Karpas-422 (cell line): Measurements from ENCODE around the gene SLC25A22. TPM values are rescaled to one million over a fixed set of nuclear protein-coding genes. Genes with fewer than 3 reads are reported as not detected.

Source experiments
- DNase-seq: peaks from one replicate; pipeline ENCODE4 v3.0.0-alpha.2; 2015
- H2AFZ ChIP-seq: fragments of 200-600 bp; sonication (generic); 2 replicates; pipeline ENCODE4 v1.6.1; 2014; ENCODE audit warnings: antibody characterized with exemption, low read length, mixed read lengths
- H3K27ac ChIP-seq: fragments of 200-600 bp; sonication (generic); 2 replicates; pipeline ENCODE4 v1.5.1; 2014; ENCODE audit warnings: mild to moderate bottlenecking, low read length, moderate library complexity
- H3K27me3 ChIP-seq: fragments of 200-600 bp; sonication (generic); 2 replicates; pipeline ENCODE4 v1.6.1; 2014; ENCODE audit warnings: low read length, mixed read lengths
- H3K36me3 ChIP-seq: fragments of 200-600 bp; sonication (generic); 2 replicates; pipeline ENCODE4 v1.6.1; 2014; ENCODE audit warnings: low read length, mixed read lengths; ENCODE audit not compliant: insufficient read depth
- H3K4me1 ChIP-seq: fragments of 200-600 bp; sonication (generic); 2 replicates; pipeline ENCODE4 v1.6.1; 2014; ENCODE audit warnings: mild to moderate bottlenecking, low read length, mixed read lengths
- H3K4me2 ChIP-seq: fragments of 200-600 bp; sonication (generic); 2 replicates; pipeline ENCODE4 v1.6.1; 2014; ENCODE audit warnings: low read length, low read depth, mild to moderate bottlenecking; ENCODE audit not compliant: poor library complexity, severe bottlenecking
- H3K4me3 ChIP-seq: fragments of 200-600 bp; sonication (generic); 2 replicates; pipeline ENCODE4 v1.5.1; 2014; ENCODE audit warnings: mild to moderate bottlenecking, antibody characterized with exemption, low read length, mixed read lengths
- H3K79me2 ChIP-seq: fragments of 200-600 bp; sonication (generic); 2 replicates; pipeline ENCODE4 v1.6.1; 2014; ENCODE audit warnings: mild to moderate bottlenecking, low read length, mixed read lengths
- H3K9ac ChIP-seq: fragments of 200-600 bp; sonication (generic); 2 replicates; pipeline ENCODE4 v1.6.0; 2014; ENCODE audit warnings: low read length
- H3K9me2 ChIP-seq: fragments of 200-600 bp; sonication (generic), shearing (Covaris generic); replicated peaks from 2 replicates; pipeline ENCODE4 v1.6.0; 2014; ENCODE audit warnings: mild to moderate bottlenecking, low read length, moderate library complexity; ENCODE audit not compliant: insufficient read depth
- H3K9me3 ChIP-seq: fragments of 300-700, 200-600 bp; sonication (generic); 2 replicates; pipeline ENCODE4 v1.6.1; 2014; ENCODE audit warnings: low read length, mixed read lengths
- H4K20me1 ChIP-seq: fragments of 200-600 bp; sonication (generic); 2 replicates; pipeline ENCODE4 v1.6.1; 2014; ENCODE audit warnings: mild to moderate bottlenecking, antibody characterized with exemption, low read length, low read depth; ENCODE audit not compliant: insufficient read depth
- total RNA-seq: library from RNA; depleted of rRNA; stranded (reverse); fragments of >200 nt; shearing (Covaris generic); gene quantifications from 2 replicates; pipeline ENCODE4 v1.2.3, GENCODE V29; 2014; ENCODE audit warnings: low replicate concordance

SLC25A22 gene
- total RNA-seq, 1 experiment from 2014 or later: 9.3 TPM

DNA sequence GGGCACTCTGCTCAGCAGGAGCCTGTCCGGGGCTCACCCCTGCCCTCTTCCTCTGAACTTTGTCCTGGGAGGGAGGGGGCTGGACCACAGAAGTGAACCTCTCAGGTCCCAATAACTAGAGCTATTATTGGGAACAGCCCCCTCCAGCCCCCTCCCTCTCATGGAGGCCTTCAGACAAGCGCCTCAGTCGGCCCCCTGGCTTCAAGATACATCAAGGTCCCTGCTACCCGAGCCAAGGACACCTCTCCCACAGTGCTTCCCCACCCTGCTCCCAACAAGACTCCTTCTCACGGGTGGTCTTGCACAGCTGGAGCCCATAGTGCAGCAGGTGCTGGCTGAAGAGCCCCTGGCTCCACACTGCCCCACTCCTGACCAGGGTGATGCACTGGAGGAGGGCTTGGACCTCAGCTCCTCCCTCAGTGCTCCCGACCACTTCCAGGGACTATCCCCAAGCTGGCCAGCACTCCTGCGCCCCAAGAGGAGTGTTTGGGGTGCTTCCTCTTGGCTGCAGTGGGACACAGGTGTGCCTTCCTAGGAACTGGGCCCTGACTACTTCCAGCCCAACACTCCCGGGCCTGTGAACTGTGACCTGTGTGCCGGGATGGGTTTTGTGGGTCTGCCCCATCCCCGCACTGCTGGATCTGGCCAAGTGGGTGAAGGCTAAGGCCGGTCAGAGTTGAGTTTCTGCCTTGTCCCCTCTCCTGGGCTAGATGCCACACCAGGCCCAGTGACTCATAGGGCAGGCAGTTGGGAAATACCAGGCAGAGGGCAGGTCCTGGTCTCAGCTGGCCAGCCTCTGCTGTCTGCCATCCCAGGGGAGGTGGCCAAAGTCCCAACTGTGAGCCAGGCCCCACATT is 22.8 kb upstream of the SLC25A22 start:
- Histone ChIP-seq H4K20me1 (peaks cover 29% of the 10 kb centered on the region), H3K9me3 (no peaks in the 10 kb centered on the region), H2AFZ (no peak overlapping the region), H3K4me2 (peak overlapping the region; percentile 96), H3K79me2 (peaks cover 15% of the 10 kb centered on the region), H3K9me2 (no peaks in the 10 kb centered on the region), H3K4me1 (peaks cover 15% of the 10 kb centered on the region), H3K36me3 (no peaks in the 10 kb centered on the region), H3K4me3 (peak overlapping the region; percentile 88), H3K9ac (peak overlapping the region; percentile 93), H3K27me3 (no peaks in the 10 kb centered on the region), H3K27ac (no peak overlapping the region)
- no peak for DNase-seq

DNA sequence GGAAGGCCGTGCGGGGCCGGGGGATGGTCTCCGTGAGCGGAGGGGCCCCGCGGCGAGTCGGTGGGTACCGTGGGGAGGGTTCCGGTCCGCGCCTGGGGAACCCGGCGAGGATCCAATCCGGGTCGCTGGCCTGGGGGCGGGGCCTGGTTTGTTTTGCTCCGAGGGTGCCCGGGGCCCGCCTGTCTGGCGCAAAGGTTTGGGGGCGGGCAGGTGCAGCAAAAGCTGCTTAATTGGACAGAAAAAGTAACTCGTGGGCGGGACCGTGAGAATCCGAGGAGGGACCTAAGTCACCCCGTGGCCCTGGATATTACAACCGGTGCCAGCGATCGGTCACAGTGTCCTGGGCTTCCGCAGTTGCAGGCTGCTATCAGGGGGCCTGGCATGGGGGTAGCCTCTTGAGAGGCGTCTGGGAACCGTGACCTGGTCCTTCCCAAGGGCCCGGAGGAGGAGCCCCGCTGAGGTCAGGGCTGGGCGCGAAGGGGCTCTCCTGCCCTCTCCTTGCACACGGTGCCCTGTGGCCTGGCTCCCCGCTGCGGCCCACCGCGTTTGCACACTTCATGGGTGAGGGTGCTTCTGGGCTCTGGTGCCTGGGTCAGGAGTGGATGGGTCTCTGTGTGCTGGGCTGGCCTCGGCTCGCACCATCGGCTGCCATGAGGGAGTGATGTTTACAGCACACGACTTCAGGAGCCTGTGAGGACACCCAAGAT is 22.0 kb upstream of the SLC25A22 start:
- Histone ChIP-seq H3K4me3 (peak overlapping the region; percentile 88), H3K79me2 (peaks cover 15% of the 10 kb centered on the region), H3K9me3 (no peaks in the 10 kb centered on the region), H3K27me3 (no peaks in the 10 kb centered on the region), H3K4me2 (peak overlapping the region; percentile 96), H3K36me3 (no peaks in the 10 kb centered on the region), H3K4me1 (peaks cover 15% of the 10 kb centered on the region), H3K9me2 (no peaks in the 10 kb centered on the region), H2AFZ (no peak overlapping the region; the same call in 1 of the 2 replicates), H3K9ac (peak overlapping the region; percentile 93), H3K27ac (0 out of 2 replicates have a peak overlapping the region, but pooled peaks have one; percentile 54), H4K20me1 (peaks cover 22% of the 10 kb centered on the region)
- peak; percentile 97 for DNase-seq

DNA sequence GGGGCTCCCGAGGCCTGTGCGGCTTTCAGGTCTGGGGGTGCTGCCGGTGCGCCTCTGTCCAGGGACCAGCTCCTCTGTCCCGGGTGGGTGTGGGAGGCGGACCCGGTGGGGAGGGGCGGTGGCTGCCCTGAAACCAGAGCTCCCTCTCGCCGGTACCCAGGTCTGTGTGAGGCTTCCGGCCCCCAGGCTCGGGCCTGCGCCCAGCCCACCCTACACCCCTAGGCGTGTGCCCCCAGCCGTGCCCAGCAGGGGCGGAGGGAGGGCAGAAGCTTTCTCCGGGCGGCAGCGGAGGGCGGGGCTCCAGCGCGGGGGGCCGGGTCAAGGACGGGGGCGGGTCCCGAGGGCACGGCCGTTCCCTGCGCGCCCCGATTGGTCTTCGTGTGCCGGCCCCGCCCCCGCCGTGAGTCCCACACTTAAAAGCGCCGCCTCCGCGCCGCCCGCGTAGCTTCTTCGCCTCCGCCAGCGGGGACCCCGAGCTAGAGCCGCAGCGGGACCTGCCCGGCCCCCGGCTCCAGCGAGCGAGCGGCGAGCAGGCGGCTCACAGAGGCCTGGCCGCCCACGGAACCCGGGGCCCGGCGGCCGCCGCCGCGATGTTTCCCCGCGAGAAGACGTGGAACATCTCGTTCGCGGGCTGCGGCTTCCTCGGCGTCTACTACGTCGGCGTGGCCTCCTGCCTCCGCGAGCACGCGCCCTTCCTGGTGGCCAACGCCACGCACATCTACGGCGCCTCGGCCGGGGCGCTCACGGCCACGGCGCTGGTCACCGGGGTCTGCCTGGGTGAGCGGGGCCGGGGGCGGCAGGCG is 21.2 kb upstream of the SLC25A22 start:
- H3K4me3 ChIP-seq: peak overlapping the region; percentile 88
- H3K4me2 ChIP-seq: peak overlapping the region; percentile 96
- H3K27me3 ChIP-seq: no peaks in the 10 kb centered on the region
- H4K20me1 ChIP-seq: peaks cover 15% of the 10 kb centered on the region
- H3K4me1 ChIP-seq: peaks cover 15% of the 10 kb centered on the region
- H3K27ac ChIP-seq: 0 out of 2 replicates have a peak overlapping the region, but pooled peaks have one; percentile 54
- peaks cover 15% of the 10 kb centered on the region for H3K79me2 ChIP-seq
- no peaks in the 10 kb centered on the region for H3K9me2 ChIP-seq
- peak; percentile 97 for DNase-seq
- H3K9ac ChIP-seq: peak overlapping the region; percentile 93
- no peaks in the 10 kb centered on the region for H3K36me3 ChIP-seq
- H2AFZ ChIP-seq: no peak overlapping the region; the same call in 1 of the 2 replicates
- H3K9me3 ChIP-seq: no peaks in the 10 kb centered on the region

DNA sequence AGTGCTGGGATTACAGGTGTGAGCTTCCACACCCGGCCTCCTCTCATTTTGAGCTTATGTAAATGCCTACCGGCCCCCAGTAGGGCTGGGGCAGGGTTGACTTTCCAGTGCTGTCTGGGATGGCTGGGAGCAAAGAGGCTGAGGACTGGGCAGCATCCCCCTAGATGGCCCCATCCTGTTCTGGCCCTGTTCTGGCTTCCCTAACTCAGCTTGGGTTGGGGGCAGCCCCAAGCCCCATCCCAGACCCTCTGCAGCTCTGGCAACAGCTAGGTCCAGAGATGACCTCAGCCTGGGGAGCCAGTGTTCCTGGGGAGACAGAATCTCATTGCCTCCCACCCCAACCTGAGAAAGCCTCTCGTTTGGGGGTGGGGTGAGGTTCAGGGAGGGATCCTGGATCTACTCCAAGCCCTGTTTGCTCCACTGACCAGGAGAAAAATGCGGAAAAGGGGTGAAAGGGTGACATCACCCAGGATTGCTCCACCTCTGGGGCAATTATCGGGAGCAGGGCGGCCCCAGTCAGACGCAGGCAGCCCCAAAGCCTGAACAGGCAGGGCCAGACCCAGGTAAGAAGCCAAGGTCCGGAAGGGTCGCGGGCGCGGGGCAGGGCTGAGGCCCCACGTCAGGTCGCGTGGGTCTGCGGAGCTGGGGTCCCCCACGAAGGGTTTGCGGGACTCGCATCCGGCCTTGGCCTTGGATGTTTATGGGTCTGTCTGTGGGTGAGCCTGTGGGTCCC is 20.5 kb upstream of the SLC25A22 start, which contains the start of gene PNPLA2:
PNPLA2 (plus strand) TSS at position 519 of the 733 bp plus-strand sequence. CDS start 805 bp downstream, outside the sequence.
- peaks cover 2% of the 10 kb centered on the region; the same call in 1 of the 2 replicates for H3K36me3 ChIP-seq
- no peak for DNase-seq
- H3K9me3 ChIP-seq: no peaks in the 10 kb centered on the region
- H4K20me1 ChIP-seq: peaks cover 15% of the 10 kb centered on the region
- peak within 1 kb of the TSS; percentile 93 for H3K9ac ChIP-seq
- H2AFZ ChIP-seq: no peak within 1 kb of the TSS; the same call in 1 of the 2 replicates
- no peaks in the 10 kb centered on the region for H3K27me3 ChIP-seq
- peak within 1 kb of the TSS; percentile 88 for H3K4me3 ChIP-seq
- no peaks in the 10 kb centered on the region for H3K9me2 ChIP-seq
- peaks cover 15% of the 10 kb centered on the region for H3K79me2 ChIP-seq
- peaks cover 15% of the 10 kb centered on the region for H3K4me1 ChIP-seq
- 0 out of 2 replicates have a peak within 1 kb of the TSS, but pooled peaks have one; percentile 54 for H3K27ac ChIP-seq
- H3K4me2 ChIP-seq: peak within 1 kb of the TSS; percentile 96

DNA sequence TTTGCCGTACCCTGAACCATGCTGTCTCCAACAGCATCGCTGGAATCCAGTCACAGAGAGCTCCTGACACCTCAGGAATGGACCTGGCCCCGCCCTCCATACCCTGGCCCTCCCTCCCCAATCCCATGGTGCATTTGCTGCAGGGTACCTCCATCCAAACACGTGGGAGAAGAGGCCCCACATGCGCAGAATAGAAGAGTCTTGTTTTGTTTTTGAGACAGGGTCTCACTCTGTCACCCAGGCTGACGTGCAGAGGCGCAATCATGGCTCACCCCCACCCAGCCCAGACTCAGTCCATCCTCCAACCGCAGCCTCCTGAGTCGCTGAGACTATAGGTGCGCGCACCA is 18.3 kb upstream of the SLC25A22 start:
- Histone ChIP-seq H3K4me3 (no peak overlapping the region), H3K36me3 (peaks cover 21% of the 10 kb centered on the region; the same call in 1 of the 2 replicates), H3K9me2 (no peaks in the 10 kb centered on the region), H3K27ac (no peak overlapping the region), H2AFZ (no peak overlapping the region), H3K27me3 (no peaks in the 10 kb centered on the region), H3K79me2 (peaks cover 18% of the 10 kb centered on the region), H3K4me2 (no peak overlapping the region), H3K4me1 (peaks cover 19% of the 10 kb centered on the region), H4K20me1 (peaks cover 31% of the 10 kb centered on the region), H3K9ac (no peak overlapping the region), H3K9me3 (no peaks in the 10 kb centered on the region)
- DNase-seq: no peak

DNA sequence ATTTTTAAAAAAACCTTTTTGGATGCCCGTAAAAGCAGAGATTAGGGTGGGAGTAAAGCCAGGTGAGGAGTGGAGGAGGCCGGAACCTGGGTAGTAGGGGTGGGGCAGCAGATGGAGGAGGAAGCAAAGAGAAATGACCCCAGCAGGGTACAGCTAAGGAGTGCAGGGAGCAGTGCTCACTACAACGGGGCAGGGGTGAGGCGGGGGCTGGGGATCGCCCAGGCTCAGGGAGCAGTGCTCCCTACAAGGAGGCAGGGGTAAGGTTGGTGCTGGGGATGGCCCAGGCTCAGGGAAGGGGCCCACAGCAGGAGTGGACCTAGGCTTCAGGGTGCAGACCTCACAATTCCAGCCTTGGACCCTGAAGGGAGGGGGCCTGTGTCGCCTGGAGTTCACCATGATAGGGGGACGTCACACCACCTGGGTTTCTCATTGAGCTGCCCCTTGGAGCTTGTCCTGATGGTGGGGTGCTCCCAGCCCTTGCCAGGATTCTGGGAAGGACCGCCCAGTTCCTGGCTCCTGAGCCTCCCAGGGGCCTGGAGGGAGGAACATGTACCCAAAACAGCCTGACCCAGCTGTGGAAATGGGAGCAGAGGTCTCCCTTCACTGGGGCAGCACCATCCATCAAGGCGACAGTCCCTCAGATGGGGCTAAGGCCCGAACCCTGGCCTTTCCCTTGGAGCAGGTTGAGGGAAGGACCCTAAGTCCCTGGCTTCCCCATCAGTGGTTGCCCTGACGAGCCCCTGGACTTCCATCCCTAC is 17.8 kb upstream of the SLC25A22 start:
- no peak overlapping the region for H3K4me3 ChIP-seq
- H3K27ac ChIP-seq: no peak overlapping the region
- H3K9me3 ChIP-seq: no peaks in the 10 kb centered on the region
- no peak for DNase-seq
- no peak overlapping the region for H2AFZ ChIP-seq
- H3K27me3 ChIP-seq: no peaks in the 10 kb centered on the region
- peaks cover 18% of the 10 kb centered on the region for H3K79me2 ChIP-seq
- H3K4me2 ChIP-seq: no peak overlapping the region
- no peaks in the 10 kb centered on the region for H3K9me2 ChIP-seq
- peaks cover 31% of the 10 kb centered on the region for H4K20me1 ChIP-seq
- H3K4me1 ChIP-seq: peaks cover 22% of the 10 kb centered on the region
- H3K9ac ChIP-seq: no peak overlapping the region
- H3K36me3 ChIP-seq: peaks cover 27% of the 10 kb centered on the region; the same call in 1 of the 2 replicates
